PFSK-1 (cell line): Measurements from ENCODE around the gene TBC1D16.

Source experiments
- POLR2AphosphoS5 ChIP-seq: IDR thresholded peaks from 2 replicates; pipeline ENCODE4 v1.6.1; 2012; ENCODE audit warnings: low read depth, mild to moderate bottlenecking, control low read depth, low read length, moderate library complexity
- REST ChIP-seq, 2 experiments: IDR thresholded peaks; 2 replicates each; pipeline versions ENCODE4 v1.6.1 to v1.8.0; 2011 to 2012; ENCODE audit warnings: low read depth in 2 of 2, low read length in 2 of 2, control low read depth in 1 of 2, inconsistent platforms in 1 of 2, mild to moderate bottlenecking in 1 of 2, moderate library complexity in 1 of 2; ENCODE audit not compliant: insufficient read depth in 1 of 2
- TAF1 ChIP-seq: IDR thresholded peaks from 2 replicates; pipeline ENCODE4 v1.6.1; 2012; ENCODE audit warnings: low read length, control low read depth, borderline replicate concordance; ENCODE audit not compliant: insufficient read depth

GRCh38 chr17:79902146-79902791 is 133.4 kb downstream of the TBC1D16 start:
- no peak for TF ChIP-seq REST (IDR thresholded peaks at IDR 0.05; ENCODE audit: insufficient read depth in 1 of 2, low read depth in 2 of 2, low read length in 2 of 2)
- no peak for TF ChIP-seq POLR2AphosphoS5
- TF ChIP-seq TAF1 = no peak
